ENCODE data around the gene SDK1. TPM values are rescaled to one million over a fixed set of nuclear protein-coding genes. Genes with fewer than 3 reads are reported as not detected.

The SDK1 gene
- total RNA-seq, 1 donor from 2014 or later: 1.3 TPM

DNA sequence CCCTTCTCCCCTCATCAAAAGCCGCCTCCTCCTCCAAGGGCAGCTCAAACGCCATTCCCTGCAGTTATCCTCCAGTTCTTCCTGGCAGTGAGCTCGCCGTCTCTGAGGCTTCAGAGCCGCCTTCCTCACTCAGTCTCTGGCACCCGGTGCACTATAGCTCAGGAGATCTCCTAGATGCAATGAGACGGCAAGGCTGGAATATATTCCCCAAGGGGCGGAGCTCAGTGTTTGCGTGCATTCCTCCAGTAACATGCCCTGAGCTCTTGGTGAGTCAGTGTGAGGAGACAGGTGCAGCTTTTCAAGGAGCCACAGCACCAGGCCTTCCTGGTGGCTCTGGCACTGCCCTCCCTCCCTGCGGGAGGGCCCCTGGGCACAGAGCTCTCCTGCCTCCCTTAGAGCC, 868.4 kb downstream of the SDK1 start:
- H3K9me3 Mint-ChIP-seq: no peaks in the 10 kb centered on the region
- H3K27me3 Mint-ChIP-seq: no peaks in the 10 kb centered on the region
- H3K4me1 Mint-ChIP-seq: no peaks in the 10 kb centered on the region
- ChIA-PET CTCF (no interaction called here), POLR2A (no interaction called here)
- no peaks in the 10 kb centered on the region for H3K36me3 Mint-ChIP-seq (ENCODE audit: low read depth)
- TF ChIP-seq, protein P1, sequence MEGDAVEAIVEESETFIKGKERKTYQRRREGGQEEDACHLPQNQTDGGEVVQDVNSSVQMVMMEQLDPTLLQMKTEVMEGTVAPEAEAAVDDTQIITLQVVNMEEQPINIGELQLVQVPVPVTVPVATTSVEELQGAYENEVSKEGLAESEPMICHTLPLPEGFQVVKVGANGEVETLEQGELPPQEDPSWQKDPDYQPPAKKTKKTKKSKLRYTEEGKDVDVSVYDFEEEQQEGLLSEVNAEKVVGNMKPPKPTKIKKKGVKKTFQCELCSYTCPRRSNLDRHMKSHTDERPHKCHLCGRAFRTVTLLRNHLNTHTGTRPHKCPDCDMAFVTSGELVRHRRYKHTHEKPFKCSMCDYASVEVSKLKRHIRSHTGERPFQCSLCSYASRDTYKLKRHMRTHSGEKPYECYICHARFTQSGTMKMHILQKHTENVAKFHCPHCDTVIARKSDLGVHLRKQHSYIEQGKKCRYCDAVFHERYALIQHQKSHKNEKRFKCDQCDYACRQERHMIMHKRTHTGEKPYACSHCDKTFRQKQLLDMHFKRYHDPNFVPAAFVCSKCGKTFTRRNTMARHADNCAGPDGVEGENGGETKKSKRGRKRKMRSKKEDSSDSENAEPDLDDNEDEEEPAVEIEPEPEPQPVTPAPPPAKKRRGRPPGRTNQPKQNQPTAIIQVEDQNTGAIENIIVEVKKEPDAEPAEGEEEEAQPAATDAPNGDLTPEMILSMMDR (IDR thresholded peaks at IDR 0.05): no peak
- H3K4me3 Mint-ChIP-seq: no peak overlapping the region
- DNase-seq: no peak
- no peak for ATAC-seq (ENCODE audit: low read depth)
- intact Hi-C loops (cut with micrococcal nuclease): no loop called here
- H3K27ac Mint-ChIP-seq: no peak overlapping the region

DNA sequence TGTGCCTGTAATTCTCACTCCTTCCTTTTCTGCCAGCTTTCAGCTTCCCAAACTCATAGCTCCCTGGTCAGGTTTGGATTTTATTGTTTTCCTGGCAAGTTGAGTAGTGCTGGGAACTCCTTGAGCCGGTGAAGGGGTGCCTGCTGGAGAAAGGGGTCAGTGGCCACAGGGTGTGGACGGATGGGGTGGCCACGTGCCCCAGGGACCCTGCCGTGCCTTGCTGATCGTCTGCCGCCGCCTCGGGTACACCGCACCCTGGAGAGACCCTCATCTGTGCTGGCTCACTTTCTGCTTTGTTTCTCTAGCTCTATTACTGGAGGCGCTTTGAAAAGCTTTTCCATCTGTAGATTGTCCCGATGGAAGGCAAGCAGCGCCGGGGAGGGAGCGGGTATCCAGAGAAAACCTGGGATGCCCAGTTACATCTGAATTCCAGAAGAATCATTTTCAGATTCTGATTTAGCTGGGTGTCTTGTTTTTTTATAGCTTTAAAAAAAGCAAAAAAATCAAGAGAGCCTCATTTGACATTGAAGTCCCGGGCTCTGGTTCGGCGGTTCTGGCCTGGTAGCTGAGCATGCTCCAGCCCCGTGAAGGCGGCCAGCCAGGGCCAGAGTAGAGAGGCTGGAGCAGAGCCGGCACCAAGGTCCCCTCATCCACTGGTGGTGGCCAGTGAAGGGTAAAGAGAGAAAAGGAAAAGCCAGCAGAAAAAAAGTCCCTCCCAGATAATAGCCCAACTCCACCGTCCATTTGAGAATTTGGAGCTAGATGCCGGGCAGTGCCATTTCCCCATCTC, 870.1 kb downstream of the SDK1 start:
- ChIA-PET CTCF (no interaction called here), POLR2A (no interaction called here)
- TF ChIP-seq, protein P1 (IDR thresholded peaks at IDR 0.05): no peak
- intact Hi-C loops (cut with micrococcal nuclease): no loop called here
- DNase-seq: no peak
- Mint-ChIP-seq H3K27ac (no peak overlapping the region), H3K27me3 (no peaks in the 10 kb centered on the region), H3K9me3 (no peaks in the 10 kb centered on the region), H3K4me1 (no peaks in the 10 kb centered on the region), H3K36me3 (ENCODE audit: low read depth) (no peaks in the 10 kb centered on the region), H3K4me3 (no peak overlapping the region)
- ATAC-seq (ENCODE audit: low read depth): no peak

DNA sequence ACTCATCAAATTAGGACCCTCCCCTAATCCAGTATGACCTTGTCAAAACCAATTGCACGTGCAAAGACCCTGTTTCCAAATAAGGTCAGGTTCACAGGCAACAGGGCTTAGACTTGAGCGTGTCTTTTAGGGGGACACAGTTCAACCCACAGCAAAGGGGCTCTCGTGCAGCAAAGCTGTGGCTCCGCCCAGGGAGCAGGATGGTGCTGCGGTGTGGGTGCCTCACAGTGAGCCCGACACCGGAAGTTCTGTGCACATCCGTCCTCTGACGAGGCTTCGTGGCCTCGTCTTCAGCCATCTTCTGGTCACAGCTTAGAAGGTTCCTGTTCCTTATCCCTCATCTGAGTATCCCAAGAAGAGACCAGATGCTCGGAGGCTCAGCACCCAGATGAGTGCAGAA, 871.8 kb downstream of the SDK1 start:
- CTCF ChIA-PET: no interaction called here
- Mint-ChIP-seq H3K27me3 (no peaks in the 10 kb centered on the region), H3K36me3 (ENCODE audit: low read depth) (no peaks in the 10 kb centered on the region), H3K4me1 (no peaks in the 10 kb centered on the region), H3K9me3 (no peaks in the 10 kb centered on the region), H3K27ac (no peak overlapping the region), H3K4me3 (no peak overlapping the region)
- POLR2A ChIA-PET: no interaction called here
- intact Hi-C loops (cut with micrococcal nuclease): no loop called here
- ATAC-seq (ENCODE audit: low read depth) (no peak), DNase-seq (no peak)
- TF ChIP-seq, protein P1 (IDR thresholded peaks at IDR 0.05): no peak

DNA sequence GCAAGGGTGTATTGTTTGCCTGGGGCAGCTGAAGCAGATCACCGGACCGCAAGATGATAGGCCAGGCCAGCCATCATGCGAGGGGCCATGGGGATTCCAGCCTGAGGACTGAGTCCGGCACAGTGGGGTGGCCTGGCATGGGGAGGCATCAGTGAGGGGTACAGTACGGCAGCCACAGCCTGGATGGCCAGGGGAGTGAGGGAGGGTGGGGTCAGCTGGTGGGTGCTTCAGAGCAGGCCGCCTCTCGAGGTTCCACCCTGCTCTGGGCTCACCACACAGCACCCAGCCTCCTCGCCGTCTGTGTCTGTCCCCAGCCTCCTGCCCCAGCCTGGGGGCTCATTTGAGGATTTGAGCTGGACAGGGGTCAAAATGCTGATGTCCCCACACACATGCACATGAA, 872.6 kb downstream of the SDK1 start:
- ChIA-PET CTCF (no interaction called here), POLR2A (no interaction called here)
- Mint-ChIP-seq H3K27me3 (no peaks in the 10 kb centered on the region), H3K9me3 (no peaks in the 10 kb centered on the region), H3K4me1 (no peaks in the 10 kb centered on the region), H3K27ac (no peak overlapping the region), H3K36me3 (ENCODE audit: low read depth) (no peaks in the 10 kb centered on the region), H3K4me3 (no peak overlapping the region)
- DNase-seq (no peak), ATAC-seq (ENCODE audit: low read depth) (no peak)
- intact Hi-C loops (cut with micrococcal nuclease): no loop called here
- TF ChIP-seq, protein P1 (IDR thresholded peaks at IDR 0.05): no peak

DNA sequence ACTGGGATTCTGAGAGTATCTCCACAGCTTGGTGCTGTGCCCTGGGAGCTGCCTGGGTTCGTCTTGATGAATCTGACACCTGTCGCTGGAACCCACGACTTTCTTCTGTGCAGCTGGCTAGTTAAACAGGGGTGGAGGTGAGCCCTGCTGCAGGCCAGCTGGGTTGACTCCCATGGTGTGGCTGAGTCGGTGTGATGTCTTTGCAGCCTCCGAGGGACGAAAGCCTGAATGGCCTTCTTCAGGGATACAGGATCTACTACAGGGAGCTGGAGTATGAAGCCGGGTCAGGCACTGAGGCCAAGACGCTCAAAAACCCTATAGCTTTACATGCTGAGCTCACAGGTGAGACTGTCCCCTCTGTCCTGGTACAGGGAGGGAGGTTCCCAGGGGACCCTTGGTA, 873.0 kb downstream of the SDK1 start:
- intact Hi-C loops (cut with micrococcal nuclease): no loop called here
- Mint-ChIP-seq H3K27ac (no peak overlapping the region), H3K9me3 (no peaks in the 10 kb centered on the region), H3K27me3 (no peaks in the 10 kb centered on the region), H3K4me3 (no peak overlapping the region), H3K4me1 (no peaks in the 10 kb centered on the region), H3K36me3 (ENCODE audit: low read depth) (no peaks in the 10 kb centered on the region)
- ChIA-PET POLR2A (no interaction called here), CTCF (no interaction called here)
- ATAC-seq (ENCODE audit: low read depth) (no peak), DNase-seq (no peak)
- TF ChIP-seq, protein P1 (IDR thresholded peaks at IDR 0.05): no peak

All from activated B cell treated with CpG ODN at 0.5 μM for 24 hours (primary cell).